Stimulated activated naive CD8-positive, alpha-beta T cell treated with anti-CD3 and anti-CD28 coated beads, Interleukin-15, Interleukin-2, amounts not matched to agents 100 ng/mL and 50 ng/mL, for 24 hours (primary cell): ENCODE data around the gene CAMK2N2.

ENCODE experiments used
- H3K27ac Mint-ChIP-seq: one replicate; pipeline ENCODE4 v1.8.0; 2021; ENCODE audit warnings: mild to moderate bottlenecking, mixed read lengths
- H3K27me3 Mint-ChIP-seq: one replicate; pipeline ENCODE4 v1.8.0; 2021; ENCODE audit warnings: mixed read lengths
- H3K36me3 Mint-ChIP-seq: one replicate; pipeline ENCODE4 v1.8.0; 2021; ENCODE audit warnings: low read depth, mixed read lengths
- H3K4me1 Mint-ChIP-seq: one replicate; pipeline ENCODE4 v1.8.0; 2021; ENCODE audit warnings: low read depth, mixed read lengths
- H3K4me3 Mint-ChIP-seq: one replicate; pipeline ENCODE4 v1.8.0; 2021; ENCODE audit warnings: mild to moderate bottlenecking, mixed read lengths
- H3K9me3 Mint-ChIP-seq: one replicate; pipeline ENCODE4 v1.8.0; 2021; ENCODE audit warnings: mixed read lengths

Gene CAMK2N2

GRCh38 chr3:184238246-184238818 is 23.0 kb downstream of the CAMK2N2 start:
- Mint-ChIP-seq H3K4me1 (peaks cover 4% of the 10 kb centered on the region), H3K9me3 (no peaks in the 10 kb centered on the region), H3K36me3 (peaks cover 7% of the 10 kb centered on the region), H3K4me3 (no peak overlapping the region), H3K27me3 (no peaks in the 10 kb centered on the region), H3K27ac (no peak overlapping the region)

GRCh38 chr3:184237807-184238206 is 23.5 kb downstream of the CAMK2N2 start:
- Mint-ChIP-seq H3K4me1 (peaks cover 4% of the 10 kb centered on the region), H3K9me3 (no peaks in the 10 kb centered on the region), H3K27me3 (peaks cover 3% of the 10 kb centered on the region), H3K4me3 (no peak overlapping the region), H3K27ac (no peak overlapping the region), H3K36me3 (peaks cover 3% of the 10 kb centered on the region)

- H3K4me3 Mint-ChIP-seq, result no peak overlapping the region
- no peaks in the 10 kb centered on the region for H3K9me3 Mint-ChIP-seq
- H3K4me1 Mint-ChIP-seq, result peaks cover 4% of the 10 kb centered on the region
- peaks cover 7% of the 10 kb centered on the region for H3K27me3 Mint-ChIP-seq
- H3K27ac Mint-ChIP-seq, result no peak overlapping the region
- H3K36me3 Mint-ChIP-seq, result no peaks in the 10 kb centered on the region
These were observed 24.1 kb downstream of the CAMK2N2 start for GRCh38 chr3:184237211-184237610.

- H3K4me1 Mint-ChIP-seq, result peaks cover 5% of the 10 kb centered on the region
- peaks cover 13% of the 10 kb centered on the region for H3K27me3 Mint-ChIP-seq
- H3K4me3 Mint-ChIP-seq, result no peak overlapping the region
- no peaks in the 10 kb centered on the region for H3K36me3 Mint-ChIP-seq
- no peak overlapping the region for H3K27ac Mint-ChIP-seq
- H3K9me3 Mint-ChIP-seq, result no peaks in the 10 kb centered on the region
These were observed 24.7 kb downstream of the CAMK2N2 start for GRCh38 chr3:184236636-184237035.

GRCh38 chr3:184236033-184236410 is 25.3 kb downstream of the CAMK2N2 start:
- H3K27ac Mint-ChIP-seq, result no peak overlapping the region

GRCh38 chr3:184235381-184236032 is 25.8 kb downstream of the CAMK2N2 start:
- no peak overlapping the region for H3K27ac Mint-ChIP-seq
- no peaks in the 10 kb centered on the region for H3K9me3 Mint-ChIP-seq
- H3K36me3 Mint-ChIP-seq, result no peaks in the 10 kb centered on the region
- H3K4me3 Mint-ChIP-seq, result no peak overlapping the region
- peaks cover 22% of the 10 kb centered on the region for H3K27me3 Mint-ChIP-seq
- H3K4me1 Mint-ChIP-seq, result peaks cover 14% of the 10 kb centered on the region

More at GRCh38 chr3:184236033-184236410, 25.3 kb downstream of the CAMK2N2 start:
- Mint-ChIP-seq H3K27me3 (peaks cover 19% of the 10 kb centered on the region), H3K4me1 (peaks cover 11% of the 10 kb centered on the region), H3K9me3 (no peaks in the 10 kb centered on the region), H3K4me3 (no peak overlapping the region), H3K36me3 (no peaks in the 10 kb centered on the region)

- Mint-ChIP-seq H3K36me3 (no peaks in the 10 kb centered on the region), H3K9me3 (no peaks in the 10 kb centered on the region), H3K27ac (no peak overlapping the region), H3K27me3 (peaks cover 22% of the 10 kb centered on the region), H3K4me3 (no peak overlapping the region), H3K4me1 (peaks cover 10% of the 10 kb centered on the region)
These were observed 26.5 kb downstream of the CAMK2N2 start for GRCh38 chr3:184234671-184235380.

GRCh38 chr3:184234224-184234623 is 27.1 kb downstream of the CAMK2N2 start:
- Mint-ChIP-seq H3K4me3 (no peak overlapping the region), H3K4me1 (peaks cover 10% of the 10 kb centered on the region), H3K36me3 (no peaks in the 10 kb centered on the region), H3K27ac (no peak overlapping the region), H3K9me3 (no peaks in the 10 kb centered on the region), H3K27me3 (peaks cover 22% of the 10 kb centered on the region)

GRCh38 chr3:184233127-184233843 is 28.1 kb downstream of the CAMK2N2 start:
- H3K27me3 Mint-ChIP-seq, result peaks cover 29% of the 10 kb centered on the region
- H3K9me3 Mint-ChIP-seq, result no peaks in the 10 kb centered on the region
- H3K4me3 Mint-ChIP-seq, result no peak overlapping the region

GRCh38 chr3:184231671-184232070 is 29.7 kb downstream of the CAMK2N2 start:
- Mint-ChIP-seq H3K27me3 (peaks cover 40% of the 10 kb centered on the region), H3K36me3 (no peaks in the 10 kb centered on the region), H3K9me3 (no peaks in the 10 kb centered on the region), H3K4me3 (peak overlapping the region; percentile 34), H3K27ac (no peak overlapping the region), H3K4me1 (peaks cover 10% of the 10 kb centered on the region)

More at GRCh38 chr3:184233127-184233843, 28.1 kb downstream of the CAMK2N2 start:
- Mint-ChIP-seq H3K27ac (no peak overlapping the region), H3K4me1 (peaks cover 10% of the 10 kb centered on the region), H3K36me3 (no peaks in the 10 kb centered on the region)

GRCh38 chr3:184230603-184231528 is 30.5 kb downstream of the CAMK2N2 start:
- H3K36me3 Mint-ChIP-seq, result no peaks in the 10 kb centered on the region
- no peaks in the 10 kb centered on the region for H3K9me3 Mint-ChIP-seq
- peak overlapping the region; percentile 34 for H3K4me3 Mint-ChIP-seq
- no peak overlapping the region for H3K27ac Mint-ChIP-seq
- peaks cover 10% of the 10 kb centered on the region for H3K4me1 Mint-ChIP-seq
- peaks cover 46% of the 10 kb centered on the region for H3K27me3 Mint-ChIP-seq

- H3K27me3 Mint-ChIP-seq, result peaks cover 50% of the 10 kb centered on the region
- peaks cover 10% of the 10 kb centered on the region for H3K4me1 Mint-ChIP-seq
- H3K4me3 Mint-ChIP-seq, result no peak overlapping the region
These were observed 31.2 kb downstream of the CAMK2N2 start for GRCh38 chr3:184230081-184230602.

GRCh38 chr3:184229394-184230080 is 31.8 kb downstream of the CAMK2N2 start, which contains the start of gene VWA5B2:
Gene VWA5B2 (plus strand): TSS chr3:184229585. CDS start chr3:184230529, 944 bp downstream.
- H3K4me1 Mint-ChIP-seq, result peaks cover 10% of the 10 kb centered on the region
- peaks cover 52% of the 10 kb centered on the region for H3K27me3 Mint-ChIP-seq
- peak within 1 kb of the TSS; percentile 52 for H3K4me3 Mint-ChIP-seq
- no peaks in the 10 kb centered on the region for H3K36me3 Mint-ChIP-seq
- no peaks in the 10 kb centered on the region for H3K9me3 Mint-ChIP-seq
- H3K27ac Mint-ChIP-seq, result no peak within 1 kb of the TSS

More at GRCh38 chr3:184230081-184230602, 31.2 kb downstream of the CAMK2N2 start:
- no peaks in the 10 kb centered on the region for H3K9me3 Mint-ChIP-seq
- no peaks in the 10 kb centered on the region for H3K36me3 Mint-ChIP-seq
- H3K27ac Mint-ChIP-seq, result no peak overlapping the region
